GM12872 (cell line): ENCODE measurements around the gene COBLL1.

Experiments used
- CTCF ChIP-seq: IDR thresholded peaks from 3 replicates; pipeline ENCODE4 v1.5.1; 2011; ENCODE audit warnings: low read depth, mild to moderate bottlenecking, low read length, moderate library complexity; ENCODE audit not compliant: insufficient read depth

COBLL1 gene

DNA sequence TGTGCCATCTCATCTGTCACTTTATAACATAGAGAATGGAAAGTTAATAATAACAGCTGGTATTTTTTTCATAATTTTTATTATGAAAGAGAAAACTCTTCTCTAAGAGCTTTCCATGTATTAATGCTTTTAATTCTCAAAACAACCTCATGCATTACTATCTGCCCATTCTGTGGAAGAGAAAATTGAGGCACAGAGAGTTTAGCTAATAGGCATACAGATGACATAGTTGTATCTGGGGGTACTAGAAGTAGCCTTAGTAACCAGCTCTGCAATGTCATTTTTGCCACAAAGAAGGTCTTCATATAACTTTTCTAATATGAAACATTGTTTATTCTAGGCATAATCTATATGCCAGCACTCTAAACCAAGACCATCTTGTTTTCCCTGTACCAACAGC lies 36.3 kb upstream of the COBLL1 start:
- TF ChIP-seq CTCF, result no peak

DNA sequence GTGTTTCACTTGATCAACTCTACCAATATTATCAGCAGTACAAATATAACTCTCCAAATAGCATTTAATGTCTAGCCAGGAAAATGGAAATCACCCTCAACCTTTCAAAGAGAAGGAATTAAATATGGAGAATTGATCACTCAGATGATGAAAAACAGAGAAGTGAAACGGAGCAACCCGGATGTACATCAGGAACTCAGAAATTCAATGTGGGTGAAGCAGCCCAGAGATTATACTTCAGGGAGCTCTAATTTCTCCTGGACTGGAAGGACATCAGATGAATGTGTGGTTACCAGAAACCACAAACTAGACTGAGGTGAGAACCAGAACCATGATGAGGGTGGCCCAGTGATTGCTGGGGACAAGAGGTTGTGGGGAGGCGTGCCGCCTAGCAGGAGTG lies 35.5 kb upstream of the COBLL1 start:
- TF ChIP-seq CTCF, result no peak

DNA sequence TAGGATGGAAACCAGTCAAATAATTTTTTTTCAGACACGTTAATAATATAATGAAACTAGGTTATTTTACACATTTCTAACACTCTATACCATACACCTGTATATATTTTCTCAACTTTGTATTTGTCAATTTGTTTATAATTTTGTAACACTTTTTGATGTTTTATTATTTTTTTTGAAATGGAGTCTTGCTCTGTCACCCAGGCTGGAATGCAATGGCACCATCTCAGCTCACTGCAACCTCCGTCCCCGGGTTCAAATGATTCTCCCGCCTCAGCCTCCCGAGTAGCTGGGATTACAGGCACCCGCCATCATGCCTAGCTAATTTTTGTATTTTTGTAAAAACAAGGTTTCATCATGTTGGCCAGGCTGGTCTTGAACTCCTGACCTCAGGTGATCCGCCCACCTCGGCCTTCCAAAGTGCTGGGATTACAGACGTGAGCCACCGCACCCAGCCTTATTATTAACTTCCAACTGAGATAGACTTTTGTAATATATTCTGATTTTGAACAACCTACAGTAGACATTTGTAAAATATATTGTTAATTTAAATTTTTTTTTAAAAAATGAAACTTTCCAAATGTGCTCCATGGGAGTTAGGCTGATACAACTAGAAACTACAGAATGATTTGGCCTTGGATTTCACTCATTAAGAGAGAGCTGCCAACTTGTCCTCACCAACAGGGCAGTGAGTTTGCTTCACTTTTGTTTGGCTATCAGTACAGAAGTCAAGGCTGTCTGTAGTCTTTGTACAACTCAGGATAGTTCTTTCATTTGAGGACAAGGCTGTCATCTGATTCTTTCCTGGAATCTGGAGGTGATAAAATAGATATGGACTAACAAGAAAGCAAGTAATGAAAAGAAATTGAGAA lies 33.9 kb upstream of the COBLL1 start:
- no peak for TF ChIP-seq CTCF

DNA sequence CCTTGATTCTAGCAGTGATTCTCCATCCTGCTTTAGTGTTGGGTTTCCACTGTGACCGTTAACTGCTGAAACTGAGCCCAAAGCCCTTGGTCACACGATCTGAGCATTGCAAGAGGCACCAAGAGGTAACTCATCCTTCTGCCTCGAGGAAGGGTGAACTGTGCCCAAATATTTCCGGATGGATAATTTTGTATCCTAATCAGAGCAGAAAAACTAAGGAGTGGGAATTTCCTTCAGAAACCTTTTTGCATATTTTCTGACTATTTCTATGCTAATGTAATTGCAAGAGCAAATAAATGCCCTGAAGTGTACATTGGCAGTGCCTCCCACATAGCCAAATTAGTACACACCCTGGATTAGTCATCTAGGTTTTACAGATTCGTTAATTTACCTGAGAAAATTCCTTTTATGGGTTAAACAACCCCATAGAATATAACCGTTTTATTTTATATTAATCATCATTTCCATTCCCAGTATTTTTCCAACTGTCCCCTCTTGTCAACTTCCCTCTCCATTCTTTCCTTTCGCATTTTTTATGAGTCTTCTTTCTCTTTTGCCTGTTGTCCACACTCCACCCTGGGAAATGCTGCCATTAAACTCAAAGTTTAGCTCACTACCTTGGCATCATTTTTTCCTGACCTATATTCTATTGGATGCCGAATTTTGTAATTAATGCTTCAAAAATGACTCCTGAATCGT lies 31.7 kb upstream of the COBLL1 start:
- TF ChIP-seq CTCF, result no peak

- no peak for TF ChIP-seq CTCF
Measured at GRCh38 chr2:164871404-164871803, 29.8 kb upstream of the COBLL1 start.

DNA sequence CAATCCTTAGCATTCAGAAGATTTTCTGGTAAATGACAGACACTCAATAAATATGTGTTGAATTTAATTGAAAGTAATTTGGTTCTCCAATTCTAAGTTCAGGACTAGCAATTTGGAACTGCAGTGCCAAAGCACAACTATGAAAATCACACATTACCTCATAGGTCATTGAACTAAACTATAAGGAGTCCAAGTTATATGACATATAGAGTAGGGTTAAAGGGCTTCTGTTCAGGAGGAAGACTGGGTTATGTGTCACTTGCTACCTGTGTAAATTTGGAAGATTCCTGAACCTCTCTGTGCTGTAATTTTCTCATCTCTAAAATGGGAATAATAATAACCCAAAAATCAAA lies 27.8 kb upstream of the COBLL1 start:
- no peak for TF ChIP-seq CTCF

GRCh38 chr2:164868563-164869419 lies 27.2 kb upstream of the COBLL1 start:
- TF ChIP-seq CTCF, result no peak
